MM.1S (cell line): ENCODE measurements around the gene ZNF100.
"Not testable (repeated sequence)": the region's sequence is repeated elsewhere in the genome, so short reads cannot be mapped to it uniquely, and the experiment has no call there.

Experiments
- DNase-seq: peaks from one replicate; pipeline ENCODE4 v3.0.0-alpha.2; 2015
- H2AFZ ChIP-seq: fragments of 300-600 bp; sonication (generic); 2 replicates; pipeline ENCODE4 v1.6.0; 2016; ENCODE audit warnings: antibody characterized with exemption, low read length
- H3F3A ChIP-seq: fragments of 300-600 bp; sonication (generic); 2 replicates; pipeline ENCODE4 v1.6.1; 2016; ENCODE audit warnings: mild to moderate bottlenecking, antibody characterized with exemption, low read length, moderate library complexity, mixed read lengths; ENCODE audit not compliant: insufficient read depth
- H3K27ac ChIP-seq: fragments of 300-600 bp; sonication (generic); 2 replicates; pipeline ENCODE4 v1.5.1; 2016; ENCODE audit warnings: mild to moderate bottlenecking, low read length
- H3K27me3 ChIP-seq: fragments of 300-600 bp; sonication (generic); replicated peaks from 2 replicates; pipeline ENCODE4 v1.6.0; 2016; ENCODE audit warnings: low read length; ENCODE audit not compliant: insufficient read depth
- H3K36me3 ChIP-seq: fragments of 300-600 bp; sonication (generic); replicated peaks from 2 replicates; pipeline ENCODE4 v1.6.1; 2016; ENCODE audit warnings: mild to moderate bottlenecking, low read length, mixed read lengths; ENCODE audit not compliant: insufficient read depth
- H3K4me1 ChIP-seq: fragments of 300-600 bp; sonication (generic); 2 replicates; pipeline ENCODE4 v1.6.1; 2016; ENCODE audit warnings: low read length, mixed read lengths
- H3K4me2 ChIP-seq: fragments of 300-600 bp; sonication (generic); 2 replicates; pipeline ENCODE4 v1.6.0; 2016; ENCODE audit warnings: low read depth, low read length
- H3K4me3 ChIP-seq: fragments of 300-600 bp; sonication (generic); 2 replicates; pipeline ENCODE4 v1.5.1; 2016; ENCODE audit warnings: low read length, mixed read lengths
- H3K79me2 ChIP-seq: fragments of 300-600 bp; sonication (generic); 2 replicates; pipeline ENCODE4 v1.6.1; 2016; ENCODE audit warnings: mixed run types, low read length, mixed read lengths
- H3K9ac ChIP-seq: fragments of 300-600 bp; sonication (generic); 2 replicates; pipeline ENCODE4 v1.6.1; 2016; ENCODE audit warnings: low read length, mixed read lengths
- H3K9me2 ChIP-seq: fragments of 300-600 bp; sonication (generic); replicated peaks from 2 replicates; pipeline ENCODE4 v1.6.1; 2016; ENCODE audit warnings: mild to moderate bottlenecking, low read length, mixed read lengths; ENCODE audit not compliant: insufficient read depth
- H3K9me3 ChIP-seq: fragments of 300-600 bp; sonication (generic); replicated peaks from 2 replicates; pipeline ENCODE4 v1.6.1; 2016; ENCODE audit warnings: mild to moderate bottlenecking, low read length, mixed read lengths; ENCODE audit not compliant: insufficient read depth
- H4K20me1 ChIP-seq: fragments of 300-600 bp; sonication (generic); 2 replicates; pipeline ENCODE4 v1.6.1; 2016; ENCODE audit warnings: mild to moderate bottlenecking, low read length, moderate library complexity, mixed read lengths; ENCODE audit not compliant: insufficient read depth
- EZH2 ChIP-seq: fragments of 300-600 bp; sonication (generic); optimal IDR thresholded peaks from 2 replicates; pipeline ENCODE3; 2017; ENCODE audit warnings: low read depth, mild to moderate bottlenecking, antibody characterized with exemption, low read length, mixed read lengths
- EZH2phosphoT487 ChIP-seq: fragments of 300-600 bp; sonication (generic); IDR thresholded peaks from 2 replicates; pipeline ENCODE4 v1.6.1; 2018; ENCODE audit warnings: antibody characterized with exemption, low read length
- TF ChIP-seq, protein P1 (sequence below): fragments of 300-600 bp; sonication (generic); IDR thresholded peaks from 2 replicates; pipeline ENCODE4 v1.5.1; 2016; ENCODE audit warnings: antibody characterized with exemption, low read length, mixed read lengths

ZNF100 gene

GRCh38 chr19:21674454-21674853 is 92.9 kb downstream of the ZNF100 start:
- Histone ChIP-seq H3K9me3 (no peaks in the 10 kb centered on the region), H3K36me3 (no peaks in the 10 kb centered on the region), H3K4me1 (no peaks in the 10 kb centered on the region), H3K79me2 (no peaks in the 10 kb centered on the region), H3K4me3 (no peak overlapping the region), H3K27me3 (no peaks in the 10 kb centered on the region), H3K4me2 (no peak overlapping the region), H3K27ac (no peak overlapping the region), H3K9me2 (no peaks in the 10 kb centered on the region), H3K9ac (no peak overlapping the region), H3F3A (no peaks in the 10 kb centered on the region), H2AFZ (no peak overlapping the region), H4K20me1 (no peaks in the 10 kb centered on the region)
- TF ChIP-seq, protein P1, sequence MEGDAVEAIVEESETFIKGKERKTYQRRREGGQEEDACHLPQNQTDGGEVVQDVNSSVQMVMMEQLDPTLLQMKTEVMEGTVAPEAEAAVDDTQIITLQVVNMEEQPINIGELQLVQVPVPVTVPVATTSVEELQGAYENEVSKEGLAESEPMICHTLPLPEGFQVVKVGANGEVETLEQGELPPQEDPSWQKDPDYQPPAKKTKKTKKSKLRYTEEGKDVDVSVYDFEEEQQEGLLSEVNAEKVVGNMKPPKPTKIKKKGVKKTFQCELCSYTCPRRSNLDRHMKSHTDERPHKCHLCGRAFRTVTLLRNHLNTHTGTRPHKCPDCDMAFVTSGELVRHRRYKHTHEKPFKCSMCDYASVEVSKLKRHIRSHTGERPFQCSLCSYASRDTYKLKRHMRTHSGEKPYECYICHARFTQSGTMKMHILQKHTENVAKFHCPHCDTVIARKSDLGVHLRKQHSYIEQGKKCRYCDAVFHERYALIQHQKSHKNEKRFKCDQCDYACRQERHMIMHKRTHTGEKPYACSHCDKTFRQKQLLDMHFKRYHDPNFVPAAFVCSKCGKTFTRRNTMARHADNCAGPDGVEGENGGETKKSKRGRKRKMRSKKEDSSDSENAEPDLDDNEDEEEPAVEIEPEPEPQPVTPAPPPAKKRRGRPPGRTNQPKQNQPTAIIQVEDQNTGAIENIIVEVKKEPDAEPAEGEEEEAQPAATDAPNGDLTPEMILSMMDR = no peak
- TF ChIP-seq EZH2phosphoT487 = no peak
- TF ChIP-seq EZH2 = no peak
- no peak for DNase-seq

GRCh38 chr19:21673479-21673878 is 93.9 kb downstream of the ZNF100 start:
- not testable (repeated sequence) for H3F3A ChIP-seq, H3K4me3 ChIP-seq, H3K9me2 ChIP-seq, H3K36me3 ChIP-seq, H3K9ac ChIP-seq, H3K4me2 ChIP-seq, H3K4me1 ChIP-seq, H3K27me3 ChIP-seq, H3K79me2 ChIP-seq, H3K9me3 ChIP-seq, H2AFZ ChIP-seq, H4K20me1 ChIP-seq, H3K27ac ChIP-seq, DNase-seq
